GM21381 (cell line): ENCODE results near the gene FBXO33.
"Not testable (repeated sequence)": the region's sequence is repeated elsewhere in the genome, so short reads cannot be mapped to it uniquely, and the experiment has no call there.

Experiments used
- ATAC-seq: cut with Tn5 transposase; IDR thresholded peaks from one replicate; pipeline ENCODE4 v1.9.1; 2021; ENCODE audit warnings: mild to moderate bottlenecking, moderate library complexity; ENCODE audit not compliant: unreplicated experiment

FBXO33 gene

GRCh38 chr14:39374851-39375250 is 57.4 kb downstream of the FBXO33 start:
- ATAC-seq, result no peak

- ATAC-seq, result no peak
These were observed 59.6 kb downstream of the FBXO33 start for GRCh38 chr14:39372656-39373055.

GRCh38 chr14:39370415-39370814 is 61.8 kb downstream of the FBXO33 start:
- no peak for ATAC-seq

- ATAC-seq, result no peak
These were observed 63.2 kb downstream of the FBXO33 start for GRCh38 chr14:39369029-39369428.

GRCh38 chr14:39368261-39368959 is 63.8 kb downstream of the FBXO33 start:
- no peak for ATAC-seq

- ATAC-seq, result no peak
These were observed 64.9 kb downstream of the FBXO33 start for GRCh38 chr14:39367387-39367751.

GRCh38 chr14:39366460-39367386 is 65.5 kb downstream of the FBXO33 start:
- ATAC-seq, result no peak

- no peak for ATAC-seq
These were observed 66.9 kb downstream of the FBXO33 start for GRCh38 chr14:39365354-39365753.

- ATAC-seq, result no peak
These were observed 67.7 kb downstream of the FBXO33 start for GRCh38 chr14:39364509-39364908.

- ATAC-seq, result not testable (repeated sequence)
These were observed 70.7 kb downstream of the FBXO33 start for GRCh38 chr14:39361556-39361955.

- no peak for ATAC-seq
These were observed 71.9 kb downstream of the FBXO33 start for GRCh38 chr14:39360316-39360715.

GRCh38 chr14:39359069-39359468 is 73.2 kb downstream of the FBXO33 start:
- not testable (repeated sequence) for ATAC-seq

GRCh38 chr14:39351708-39352107 is 80.5 kb downstream of the FBXO33 start:
- ATAC-seq, result no peak

GRCh38 chr14:39350866-39351265 is 81.4 kb downstream of the FBXO33 start:
- no peak for ATAC-seq
